EH (cell line): Measurements from ENCODE around the gene SFXN1.
A peak's percentile ranks its signal among the peaks of the same experiment; 100 is the strongest.
"Not testable (repeated sequence)": the region's sequence is repeated elsewhere in the genome, so short reads cannot be mapped to it uniquely, and the experiment has no call there.

ENCODE experiments used
- DNase-seq: peaks from one replicate; pipeline ENCODE4 v3.0.0-alpha.2; 2015; ENCODE audit warnings: low read depth

The SFXN1 gene

DNA sequence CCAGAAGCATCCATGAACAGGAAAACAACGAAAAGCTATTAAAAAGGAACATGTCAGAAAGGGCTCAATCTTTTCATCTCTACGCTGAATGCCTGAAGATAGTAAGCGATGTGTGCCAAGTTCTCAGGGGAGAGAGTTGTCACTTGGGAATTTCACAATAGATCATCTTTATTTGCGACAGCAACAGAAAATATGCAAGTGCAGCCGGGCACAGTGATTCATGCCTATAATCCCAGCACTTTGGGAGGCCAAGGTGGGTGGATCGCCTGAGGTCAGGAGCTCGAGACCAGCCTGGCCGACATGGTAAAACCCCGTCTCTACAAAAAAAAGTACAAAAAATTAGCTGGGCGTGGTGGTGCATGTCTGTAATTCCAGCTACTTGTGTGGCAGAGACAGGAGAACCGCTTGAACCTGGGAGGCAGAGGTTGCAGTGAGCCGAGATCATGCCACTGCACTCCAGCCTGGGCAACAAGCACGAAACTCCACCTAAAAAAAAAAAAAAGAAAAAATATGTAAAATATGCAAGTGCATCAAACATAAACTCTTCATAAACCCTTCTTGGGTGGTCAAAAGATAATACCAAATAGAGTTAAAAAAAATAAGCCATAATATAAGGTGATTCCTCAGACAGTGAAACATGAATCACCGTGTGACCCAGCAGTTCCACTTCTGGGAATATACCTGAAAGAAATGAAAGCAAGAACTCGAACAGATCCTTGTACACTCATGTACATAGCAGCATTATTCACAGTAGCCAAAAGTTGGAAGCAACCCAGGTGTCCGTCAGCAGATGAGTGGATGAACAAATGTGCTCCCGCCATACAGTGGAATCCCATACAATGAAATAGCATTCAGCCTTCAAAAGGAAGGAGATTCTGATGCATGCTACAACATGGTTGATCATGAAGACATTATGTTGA lies 16.2 kb downstream of the SFXN1 start:
- DNase-seq = peak; percentile 52

DNA sequence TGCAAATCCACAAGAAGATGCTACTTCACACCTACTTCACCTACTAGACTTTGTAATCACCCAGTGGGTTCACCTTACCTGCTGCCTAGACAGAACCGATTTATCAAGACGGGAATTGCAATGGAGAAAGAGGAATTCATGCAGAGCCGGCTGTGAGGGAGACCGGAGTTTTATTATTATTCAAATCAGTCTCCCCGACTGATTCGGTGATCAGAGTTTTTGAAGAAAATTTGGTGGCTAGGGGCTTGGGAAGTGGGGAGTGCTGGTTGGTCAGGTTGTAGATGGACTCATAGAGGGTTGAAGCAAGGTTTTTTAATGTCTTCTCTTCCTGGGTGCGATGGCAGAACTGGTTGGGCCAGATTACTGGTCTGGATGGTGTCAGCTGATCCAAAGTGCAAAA lies 23.4 kb downstream of the SFXN1 start:
- DNase-seq = no peak

DNA sequence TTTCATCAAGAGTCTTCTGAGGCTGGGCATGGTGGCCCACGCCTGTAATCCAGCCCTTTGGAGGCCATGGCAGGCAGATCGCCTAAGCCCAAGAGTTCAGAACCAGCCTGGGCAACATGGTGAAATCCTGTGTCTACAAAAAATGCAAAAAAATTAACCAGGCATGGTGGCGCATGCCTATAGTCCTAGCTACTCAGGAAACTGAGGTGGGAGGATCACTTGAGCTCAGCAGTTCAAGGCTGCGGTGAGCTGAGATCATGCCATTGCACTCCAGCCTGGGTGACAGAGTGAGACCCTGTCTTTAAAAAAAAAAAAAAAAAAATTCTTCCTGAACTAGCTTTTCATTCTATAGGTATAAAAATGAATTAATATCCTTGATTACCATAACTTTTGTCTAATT lies 29.3 kb downstream of the SFXN1 start:
- not testable (repeated sequence) for DNase-seq

DNA sequence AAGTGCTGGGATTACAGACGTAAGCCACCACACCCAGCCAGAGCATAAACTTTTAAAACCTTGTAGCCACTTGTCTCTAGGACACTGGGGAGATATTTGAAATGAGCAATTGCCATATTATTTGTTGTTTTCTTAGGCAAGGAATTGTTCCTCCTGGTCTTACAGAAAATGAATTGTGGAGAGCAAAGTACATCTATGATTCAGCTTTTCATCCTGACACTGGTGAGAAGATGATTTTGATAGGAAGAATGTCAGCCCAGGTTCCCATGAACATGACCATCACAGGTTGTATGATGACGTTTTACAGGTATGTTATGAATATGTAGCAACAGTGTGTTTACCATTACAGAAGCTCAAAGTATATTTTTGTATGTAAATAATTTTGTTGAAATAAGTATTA lies 30.5 kb downstream of the SFXN1 start:
- DNase-seq = no peak

DNA sequence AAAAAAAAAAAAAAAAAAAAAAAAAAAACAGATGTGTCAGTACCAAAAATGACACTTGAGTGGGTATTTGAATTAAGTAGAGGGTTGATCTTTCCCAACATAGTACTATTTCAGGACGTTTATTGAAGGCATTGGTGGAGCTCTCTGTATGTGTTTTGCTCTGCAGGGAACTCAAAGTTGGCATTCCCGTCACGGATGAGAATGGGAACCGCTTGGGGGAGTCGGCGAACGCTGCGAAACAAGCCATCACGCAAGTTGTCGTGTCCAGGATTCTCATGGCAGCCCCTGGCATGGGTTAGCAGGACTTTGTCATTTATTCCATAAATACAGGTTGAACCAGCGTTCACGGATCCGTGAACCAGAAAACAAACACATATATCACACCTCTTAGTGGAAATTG lies 34.9 kb downstream of the SFXN1 start:
- DNase-seq = no peak

DNA sequence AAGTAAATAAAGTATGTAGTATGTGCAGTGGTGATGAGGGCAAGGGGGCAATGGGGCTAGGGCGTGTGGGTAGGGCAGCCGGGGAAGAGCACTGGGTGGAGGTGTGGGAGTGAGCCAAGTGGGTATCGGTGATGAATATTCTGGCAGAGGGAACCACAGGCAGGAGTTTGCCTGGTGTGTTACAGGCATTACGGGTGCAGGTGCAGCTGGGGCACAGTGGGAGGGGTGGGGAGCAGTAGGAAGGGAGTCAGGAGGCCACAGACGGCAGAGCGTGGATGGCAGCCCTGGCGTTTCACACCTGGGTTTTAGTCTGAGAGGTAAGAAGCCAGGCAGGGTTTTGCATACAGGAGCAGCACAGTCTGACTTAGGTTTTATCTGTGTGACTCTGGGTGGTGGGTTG lies 35.4 kb downstream of the SFXN1 start:
- DNase-seq = no peak

DNA sequence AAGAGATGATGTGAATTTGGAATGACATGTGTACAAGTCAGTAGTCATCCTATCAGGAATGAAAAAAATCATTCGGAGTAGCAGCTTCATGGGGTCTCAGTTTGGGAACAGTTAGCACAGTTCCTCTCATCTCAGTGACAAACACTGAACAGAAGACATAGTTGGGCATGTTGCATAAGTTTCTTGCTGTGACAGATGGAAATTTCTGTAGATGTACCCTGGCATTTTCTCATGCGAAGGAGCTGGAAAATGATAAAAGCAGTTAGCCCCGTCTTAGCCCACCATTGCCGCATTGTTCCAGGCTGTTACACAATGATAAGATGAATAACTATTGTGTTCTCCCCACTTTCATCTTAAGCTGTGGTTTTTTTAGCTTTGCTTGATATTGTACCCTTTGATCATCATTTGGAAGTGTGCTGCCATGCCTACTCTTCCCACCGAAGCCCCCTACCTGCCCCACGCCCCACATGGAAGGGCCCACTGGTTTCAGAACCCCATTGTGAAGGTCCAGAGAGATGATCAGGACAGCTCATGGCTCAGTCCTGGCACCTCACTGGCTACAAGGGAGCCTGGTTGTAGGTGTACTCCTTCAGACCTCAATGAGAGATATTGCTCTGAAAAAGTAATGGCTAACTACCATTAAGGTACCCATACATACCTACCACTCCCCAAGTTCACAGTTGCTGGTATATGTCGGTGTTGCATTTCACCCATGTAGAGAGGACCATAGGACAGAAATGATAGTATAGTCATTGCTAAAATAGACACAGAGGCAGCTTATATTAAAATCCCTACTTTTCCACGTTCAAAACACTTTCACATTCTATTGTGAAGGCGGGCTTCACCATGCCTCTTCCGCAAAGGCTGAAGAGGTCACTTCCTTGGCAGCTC lies 38.8 kb downstream of the SFXN1 start:
- DNase-seq = no peak

DNA sequence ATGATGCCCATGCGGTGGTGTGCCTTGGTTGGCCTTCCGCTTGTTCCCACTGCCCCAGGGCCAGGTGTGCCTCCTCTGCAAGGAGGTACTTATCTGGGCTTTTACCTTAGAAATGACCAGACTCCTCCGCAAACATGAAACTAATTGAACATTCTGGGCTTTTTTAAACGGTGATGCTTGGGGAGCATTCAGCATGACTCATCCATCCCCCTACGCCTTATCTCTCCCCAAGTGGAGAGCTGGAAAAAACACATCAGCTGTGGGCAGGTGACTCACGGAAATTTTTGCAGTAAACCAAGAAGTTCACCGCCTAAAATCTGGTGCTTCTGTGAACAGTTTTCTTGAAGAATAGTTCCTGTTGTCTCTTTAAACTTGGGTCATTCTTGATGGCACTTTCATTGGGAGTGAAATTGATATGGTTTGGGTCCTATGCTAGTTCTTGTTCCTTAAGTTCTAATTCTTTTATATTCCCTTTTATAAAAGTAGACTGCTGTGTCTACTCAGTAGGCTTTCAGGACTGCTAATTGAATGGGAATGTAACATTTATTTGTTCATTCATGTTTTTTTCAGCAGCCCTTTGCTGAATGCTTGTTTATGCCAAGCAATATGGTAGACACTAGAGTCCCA lies 39.6 kb downstream of the SFXN1 start:
- DNase-seq = peak; percentile 83

DNA sequence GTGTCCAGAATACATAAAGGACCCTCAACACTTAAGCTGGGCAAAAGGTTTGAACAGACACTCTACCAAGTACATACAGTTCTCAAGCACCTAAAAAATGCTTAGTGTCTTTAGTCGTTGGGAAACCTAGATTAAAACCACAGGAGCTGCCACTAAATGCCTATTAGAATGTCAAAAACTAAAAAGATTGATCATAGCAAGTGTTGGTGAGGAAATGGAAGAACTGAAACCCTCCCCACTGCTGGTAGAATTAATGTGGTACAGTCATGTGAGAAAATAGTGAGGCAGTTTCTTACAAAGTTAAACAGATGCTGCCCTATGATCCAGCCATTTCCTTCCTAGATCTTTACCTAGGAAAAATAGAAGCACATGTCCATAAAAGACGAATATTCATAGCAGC lies 40.6 kb downstream of the SFXN1 start:
- no peak for DNase-seq

DNA sequence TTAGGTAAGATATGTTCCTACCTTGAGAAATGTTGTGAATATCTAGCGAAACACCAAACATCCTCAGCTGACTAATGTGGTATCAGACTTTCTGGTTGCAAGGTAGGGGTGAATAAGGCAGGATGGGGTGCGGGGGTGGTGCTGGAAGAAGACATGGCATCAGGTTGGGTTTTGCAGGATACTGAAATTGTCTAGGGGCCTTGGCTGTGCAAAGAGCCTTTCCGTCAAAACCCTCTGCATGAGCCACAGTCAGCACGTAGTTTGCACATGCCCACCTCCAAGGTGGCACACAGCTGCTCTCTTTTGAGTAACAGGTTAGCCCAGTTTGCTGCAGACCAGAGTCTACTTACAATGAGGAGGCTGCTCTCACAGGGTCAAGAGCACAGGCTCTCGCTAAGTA lies 42.0 kb downstream of the SFXN1 start:
- no peak for DNase-seq

DNA sequence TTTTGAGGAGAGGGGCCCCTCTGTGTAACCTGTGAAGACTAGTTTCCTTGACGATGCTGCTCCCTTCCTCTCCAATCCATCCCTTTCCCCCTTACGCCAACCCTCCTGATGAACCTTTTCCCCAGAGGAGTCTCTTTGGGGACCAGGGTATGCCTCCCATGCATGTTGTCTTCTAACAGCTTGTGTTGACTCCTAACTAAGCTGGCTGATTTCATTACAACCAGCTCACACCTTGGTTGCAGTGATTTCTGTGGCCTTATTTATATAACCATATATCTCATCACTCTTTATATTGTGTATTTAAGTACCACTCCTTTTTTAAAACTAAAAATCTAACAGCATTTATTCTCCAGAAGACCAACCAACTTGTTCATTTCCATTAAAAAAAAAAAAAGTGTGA lies 42.5 kb downstream of the SFXN1 start:
- DNase-seq = no peak

DNA sequence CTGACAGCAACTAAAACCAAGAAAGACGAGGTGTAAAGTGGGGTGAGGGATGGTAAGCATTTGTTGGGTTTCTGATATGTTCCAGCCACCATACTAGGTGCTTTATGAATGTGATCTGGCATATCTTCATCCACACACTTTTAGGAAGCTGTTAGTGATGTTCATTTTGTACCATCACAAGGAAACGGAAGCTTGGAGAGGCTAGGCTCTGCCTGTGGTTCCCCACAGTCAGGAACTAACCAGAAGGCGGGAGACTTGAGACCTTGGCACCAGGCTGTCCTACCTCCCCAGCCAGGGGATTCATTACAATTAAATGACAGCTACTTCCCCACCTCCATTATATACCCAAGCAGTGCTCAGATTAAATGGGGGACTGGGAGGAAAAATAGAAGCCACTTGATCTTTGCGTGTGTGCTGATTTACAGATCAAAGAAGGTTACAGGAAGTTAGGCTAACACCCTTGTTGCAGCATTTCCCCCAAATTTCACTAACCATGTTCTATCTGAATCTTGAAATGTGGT lies 43.0 kb downstream of the SFXN1 start:
- no peak for DNase-seq

DNA sequence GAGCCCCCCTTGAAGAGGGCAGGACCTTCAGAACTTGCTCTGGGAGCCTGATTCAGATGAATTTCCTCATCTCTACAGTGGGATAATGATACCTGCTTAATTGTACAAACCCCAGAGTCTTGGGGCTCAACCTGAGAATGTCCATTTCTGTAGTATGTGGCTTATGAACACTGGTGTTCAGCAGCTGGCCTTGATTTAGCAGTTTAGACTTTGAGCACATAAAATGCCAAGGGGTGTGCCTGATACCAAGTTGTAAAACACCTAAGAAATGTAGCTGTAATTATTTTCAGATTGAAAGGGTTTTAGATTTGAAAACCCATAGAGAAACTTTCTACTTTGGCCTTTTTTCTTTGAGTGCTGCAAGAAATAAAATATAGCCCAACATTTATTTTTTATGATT lies 44.9 kb downstream of the SFXN1 start:
- DNase-seq = no peak

DNA sequence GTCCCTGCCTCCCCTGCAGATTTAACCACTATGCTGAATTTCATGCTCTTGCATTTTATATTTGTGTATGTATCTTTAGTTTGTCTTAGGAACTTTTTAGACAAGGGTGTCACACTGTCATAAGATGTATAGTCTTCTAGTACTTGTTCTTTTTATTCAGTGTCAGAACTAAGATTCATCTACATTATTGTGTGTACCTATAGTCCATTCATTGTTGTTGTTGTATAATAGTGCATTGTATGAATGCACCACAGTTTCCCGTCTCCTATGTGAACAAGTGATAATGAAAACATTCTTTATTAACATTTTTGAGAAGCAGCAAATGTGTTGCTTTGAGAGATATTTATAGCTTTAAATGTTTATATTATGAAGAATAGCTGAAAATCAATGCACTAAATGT lies 45.9 kb downstream of the SFXN1 start:
- DNase-seq = no peak

DNA sequence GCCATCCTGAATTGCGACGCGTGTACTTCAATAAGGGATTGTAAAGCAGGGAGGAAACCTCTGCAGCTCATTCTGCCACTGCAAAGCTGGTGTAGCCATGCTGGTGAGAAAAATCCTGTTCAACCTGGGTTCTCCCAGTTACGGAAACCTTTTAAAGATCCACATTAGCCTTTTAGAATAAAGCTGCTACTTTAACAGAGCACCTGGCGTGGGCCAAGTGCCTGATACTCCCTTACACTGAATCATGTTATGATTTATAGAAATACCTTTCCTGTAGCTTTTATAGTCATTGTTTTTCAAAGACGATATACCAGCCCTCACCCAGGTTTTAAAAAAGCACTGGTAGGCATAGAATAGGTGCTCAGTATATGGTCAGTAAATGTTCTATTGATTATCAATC lies 48.3 kb downstream of the SFXN1 start:
- DNase-seq = no peak

DNA sequence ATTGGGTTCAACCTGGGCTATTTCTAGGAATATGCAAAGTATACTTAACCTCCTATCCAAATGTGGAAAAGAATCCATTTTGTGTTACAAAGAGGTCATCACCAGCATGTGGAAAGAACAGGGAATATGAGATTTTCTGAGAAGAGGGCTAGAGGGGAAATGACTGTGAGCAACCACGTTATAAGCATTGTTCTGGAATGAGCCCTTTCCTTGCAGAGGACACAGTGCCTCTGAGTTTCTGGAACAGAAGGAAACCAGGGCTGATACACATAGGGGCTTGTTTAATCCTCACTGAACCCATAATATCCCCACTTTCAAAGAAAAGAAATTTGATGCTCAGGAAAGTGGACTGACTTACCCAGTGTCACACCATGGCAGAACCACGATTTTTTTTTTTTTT lies 53.0 kb downstream of the SFXN1 start:
- DNase-seq = no peak

DNA sequence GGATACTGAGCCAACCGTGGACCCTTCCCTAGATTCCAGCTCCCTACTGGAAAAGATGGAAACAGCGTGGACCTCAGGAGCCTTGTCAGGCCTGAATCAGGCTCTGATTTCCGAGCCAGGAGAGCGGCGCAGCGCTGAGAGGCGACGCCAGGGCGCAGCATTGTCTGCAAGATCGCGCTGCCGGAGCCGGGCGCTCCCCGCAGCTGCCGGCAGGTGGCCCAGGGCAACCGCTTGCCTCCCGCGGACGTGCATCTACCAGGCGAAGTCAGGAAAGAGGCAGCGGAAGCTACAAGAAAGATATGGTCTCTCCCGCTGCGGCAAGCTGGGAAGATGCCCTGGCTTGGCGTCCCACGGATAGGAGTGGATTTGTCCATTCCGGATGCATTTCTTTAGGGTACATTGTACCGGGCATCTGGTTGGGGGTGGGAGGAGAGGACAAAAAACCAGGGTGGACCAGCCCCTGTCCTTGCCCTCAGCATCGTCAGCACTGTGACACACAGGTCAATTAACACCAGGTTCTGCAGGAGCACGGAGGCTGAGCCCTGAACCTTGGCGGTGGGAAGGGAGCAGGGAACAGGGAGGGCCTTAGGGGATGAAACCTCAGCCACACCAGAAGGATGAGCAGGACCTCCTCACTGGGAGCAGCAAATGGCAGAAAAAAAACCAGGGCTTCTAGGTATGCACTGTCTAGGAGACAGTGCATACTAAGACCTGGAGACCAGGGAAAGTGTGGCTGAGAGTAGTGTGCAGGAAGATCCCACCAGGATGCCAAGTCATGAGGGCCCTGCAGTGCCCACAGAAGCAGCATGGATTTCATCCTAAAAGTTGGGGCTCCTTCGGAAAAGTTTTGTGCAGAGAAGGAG lies 55.9 kb downstream of the SFXN1 start:
- DNase-seq = peak; percentile 78

DNA sequence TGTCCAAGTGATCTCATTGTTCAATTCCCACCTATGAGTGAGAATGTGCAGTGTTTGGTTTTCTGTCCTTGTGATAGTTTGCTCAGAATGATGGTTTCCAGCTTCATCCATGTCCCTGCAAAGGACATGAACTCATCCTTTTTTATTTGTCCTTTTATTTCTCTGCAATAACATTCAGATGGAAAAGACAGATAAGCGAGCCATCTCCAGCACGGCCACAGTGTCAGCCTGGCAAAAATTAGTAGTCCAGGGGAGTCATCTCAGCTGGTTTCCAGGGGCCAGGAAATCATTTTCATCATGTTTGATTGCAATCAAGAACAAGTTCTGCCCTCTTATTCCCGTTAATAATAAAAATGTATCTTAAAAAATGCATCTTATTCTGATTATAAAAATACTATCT lies 57.0 kb downstream of the SFXN1 start:
- DNase-seq = not testable (repeated sequence)

DNA sequence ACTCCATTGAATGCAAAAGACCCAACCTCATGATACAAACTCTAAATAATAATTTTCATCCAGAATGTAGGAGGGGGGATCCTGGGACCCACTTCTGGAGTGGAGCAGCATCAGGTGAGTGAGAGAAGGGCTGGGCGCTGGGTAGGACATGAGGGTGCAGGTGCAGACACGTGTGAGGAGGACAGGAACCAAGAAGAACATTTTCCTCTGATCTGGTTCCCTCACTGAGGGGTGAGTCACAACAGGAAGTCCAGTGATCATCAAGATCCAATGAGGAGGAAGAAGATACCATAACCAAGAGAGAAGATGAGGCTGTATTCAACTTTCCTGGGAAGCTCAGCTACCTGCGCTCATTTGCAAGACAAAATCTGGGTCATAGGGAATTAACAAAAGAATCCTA lies 57.4 kb downstream of the SFXN1 start:
- DNase-seq = no peak

DNA sequence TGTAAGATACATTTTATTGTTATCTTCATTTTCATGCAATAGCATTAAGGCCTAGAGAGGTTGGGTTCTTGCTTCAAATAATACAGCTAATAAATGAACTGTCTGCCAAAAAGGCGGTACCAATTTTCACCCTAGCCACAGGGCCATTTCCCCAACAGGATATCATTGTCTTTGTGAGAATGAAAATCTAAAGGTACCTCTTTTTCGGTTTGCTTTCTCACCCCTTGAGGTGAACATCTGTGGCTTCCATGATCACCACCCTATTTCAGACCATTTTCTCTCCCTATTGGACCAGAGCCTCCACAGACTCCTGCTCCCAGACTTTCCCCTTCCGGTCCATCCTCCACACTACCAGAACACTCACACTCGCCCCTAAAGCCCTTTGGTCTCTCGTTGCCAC lies 60.2 kb downstream of the SFXN1 start:
- DNase-seq = no peak

DNA sequence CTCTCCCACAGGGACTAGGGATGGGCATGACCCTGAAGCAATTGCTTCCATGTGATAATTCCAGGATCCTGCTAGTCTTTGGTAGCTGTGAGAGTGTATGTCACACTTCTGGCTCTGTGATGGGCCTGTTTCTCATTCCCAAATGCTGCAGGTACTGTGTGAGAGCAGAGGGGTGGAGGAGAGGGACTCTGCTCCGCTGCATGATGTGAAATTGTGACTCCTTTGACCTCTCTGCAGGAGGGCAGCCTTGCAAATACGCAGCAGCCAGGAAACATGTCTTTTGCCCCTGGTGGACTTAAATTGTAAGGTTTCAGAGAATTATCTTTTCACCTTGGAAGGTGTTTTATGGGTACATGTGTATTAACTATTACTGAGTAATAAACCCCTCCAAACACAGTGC lies 61.6 kb downstream of the SFXN1 start:
- DNase-seq = no peak

DNA sequence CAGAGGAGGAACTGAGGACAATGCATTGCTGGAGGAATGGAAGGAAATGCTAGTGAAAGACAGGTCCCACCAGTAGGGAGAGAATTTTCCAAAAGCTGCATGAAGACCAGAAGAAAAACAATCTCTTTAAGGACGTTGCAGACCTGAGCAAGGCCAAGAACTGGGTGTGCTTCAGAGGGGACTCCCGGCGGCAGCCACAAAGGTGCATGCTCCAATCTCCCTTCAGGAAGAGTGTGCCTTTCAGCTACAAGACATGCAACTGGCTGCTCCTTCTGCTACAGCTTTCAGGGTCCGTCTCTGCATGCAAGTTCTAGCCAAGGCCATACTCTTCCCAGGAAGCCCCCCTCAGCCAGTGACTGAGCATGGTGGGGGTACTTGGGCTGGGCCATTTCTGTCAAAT lies 62.9 kb downstream of the SFXN1 start:
- DNase-seq = no peak
